AG10803 (cell line): ENCODE data around the gene HUS1B.
A peak's percentile ranks its signal among the peaks of the same experiment; 100 is the strongest.

ENCODE experiments used
- DNase-seq: peaks from one replicate; pipeline ENCODE4 v3.0.0; 2010; ENCODE audit warnings: low read depth
- H3K4me3 ChIP-seq: 2 replicates; pipeline ENCODE4 v1.5.1; 2011; ENCODE audit warnings: mild to moderate bottlenecking, low read length, control low read depth
- TF ChIP-seq, protein P1 (sequence below): conservative IDR thresholded peaks from 2 replicates; pipeline ENCODE4 v1.5.1; 2011; ENCODE audit warnings: mild to moderate bottlenecking, low read length, control low read depth, inconsistent platforms

The HUS1B gene

DNA sequence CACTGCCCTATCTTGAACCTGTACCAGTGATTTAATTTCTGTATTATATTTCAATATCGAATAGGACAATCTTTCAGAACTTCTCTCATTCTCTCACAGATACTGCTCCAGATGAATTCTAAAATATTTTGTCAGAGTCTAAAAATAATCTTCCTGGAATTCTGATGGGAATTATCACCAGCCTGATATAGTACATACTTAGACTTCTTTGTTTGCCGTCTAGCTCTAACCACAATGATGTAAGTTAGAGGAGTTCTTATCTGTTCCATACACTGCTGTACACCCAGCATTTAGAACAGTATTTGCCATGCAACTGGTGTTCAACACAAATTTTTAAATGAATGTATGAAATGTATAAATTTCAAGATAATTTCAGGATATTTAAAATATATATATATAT, 1.3 kb upstream of the HUS1B start:
- no peak overlapping the region for H3K4me3 ChIP-seq
- DNase-seq: peak; percentile 61
- TF ChIP-seq, protein P1, sequence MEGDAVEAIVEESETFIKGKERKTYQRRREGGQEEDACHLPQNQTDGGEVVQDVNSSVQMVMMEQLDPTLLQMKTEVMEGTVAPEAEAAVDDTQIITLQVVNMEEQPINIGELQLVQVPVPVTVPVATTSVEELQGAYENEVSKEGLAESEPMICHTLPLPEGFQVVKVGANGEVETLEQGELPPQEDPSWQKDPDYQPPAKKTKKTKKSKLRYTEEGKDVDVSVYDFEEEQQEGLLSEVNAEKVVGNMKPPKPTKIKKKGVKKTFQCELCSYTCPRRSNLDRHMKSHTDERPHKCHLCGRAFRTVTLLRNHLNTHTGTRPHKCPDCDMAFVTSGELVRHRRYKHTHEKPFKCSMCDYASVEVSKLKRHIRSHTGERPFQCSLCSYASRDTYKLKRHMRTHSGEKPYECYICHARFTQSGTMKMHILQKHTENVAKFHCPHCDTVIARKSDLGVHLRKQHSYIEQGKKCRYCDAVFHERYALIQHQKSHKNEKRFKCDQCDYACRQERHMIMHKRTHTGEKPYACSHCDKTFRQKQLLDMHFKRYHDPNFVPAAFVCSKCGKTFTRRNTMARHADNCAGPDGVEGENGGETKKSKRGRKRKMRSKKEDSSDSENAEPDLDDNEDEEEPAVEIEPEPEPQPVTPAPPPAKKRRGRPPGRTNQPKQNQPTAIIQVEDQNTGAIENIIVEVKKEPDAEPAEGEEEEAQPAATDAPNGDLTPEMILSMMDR: no peak

DNA sequence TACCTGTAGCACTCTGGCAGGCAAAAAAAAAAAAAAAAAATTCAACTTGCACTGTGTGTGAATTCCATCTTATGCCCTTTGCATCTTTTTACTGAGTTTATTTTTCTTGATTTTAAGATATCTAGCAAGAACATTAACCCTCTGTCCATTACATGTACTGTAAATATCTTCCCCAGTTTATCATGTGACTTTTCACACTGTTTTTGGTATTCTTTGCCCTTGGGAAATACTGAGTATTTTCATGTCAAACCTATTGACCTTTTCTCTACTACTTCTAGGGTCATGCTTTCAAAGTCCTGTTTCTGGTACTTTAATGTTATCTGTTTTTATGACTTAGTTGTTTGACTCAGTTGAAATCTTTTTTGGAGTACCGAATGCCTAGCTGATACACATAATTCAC, 843 bp upstream of the HUS1B start:
- DNase-seq: no peak
- TF ChIP-seq, protein P1: no peak

DNA sequence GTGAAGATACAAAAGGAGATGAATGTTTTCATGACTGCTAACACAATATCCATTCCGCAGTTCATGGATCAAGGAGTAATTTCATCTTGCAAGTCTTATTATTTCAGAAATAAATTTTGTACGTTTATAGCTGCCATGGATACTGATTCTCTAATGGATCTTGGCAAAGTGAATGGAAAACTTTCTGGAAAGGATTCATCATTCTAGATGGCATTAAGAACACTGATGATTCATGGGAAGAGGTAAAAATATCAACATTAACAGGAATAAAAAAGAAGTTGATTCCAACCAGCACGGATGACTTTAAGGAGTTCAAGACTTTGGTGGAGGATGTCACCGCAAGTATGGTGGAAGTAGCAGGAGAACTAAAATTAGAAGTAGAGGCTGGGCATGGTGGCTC, 2.8 kb downstream of the HUS1B start:
- no peak for DNase-seq
- TF ChIP-seq, protein P1: no peak

More for the DNA sequence above, 843 bp upstream of the HUS1B start:
- H3K4me3 ChIP-seq: no peak overlapping the region

DNA sequence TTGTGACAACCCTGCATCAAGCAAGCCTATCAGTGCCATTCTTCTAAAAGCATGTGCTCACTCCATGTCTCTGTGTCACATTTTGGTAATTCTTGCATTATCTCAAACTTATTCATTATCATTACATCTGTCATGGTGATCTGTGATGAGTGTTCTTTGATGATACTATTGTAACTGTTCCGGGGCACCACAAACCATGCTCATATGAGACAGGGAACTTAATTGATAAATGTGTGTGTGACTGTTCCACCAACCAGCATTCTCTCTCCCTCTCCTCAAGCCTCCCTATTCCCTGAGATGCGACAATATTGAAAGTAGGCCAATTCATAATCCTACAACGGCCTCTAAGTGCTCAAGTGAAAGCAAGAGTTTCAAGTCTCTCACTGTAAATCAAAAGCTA, 4.0 kb downstream of the HUS1B start:
- DNase-seq: no peak
- TF ChIP-seq, protein P1: no peak
- no peak overlapping the region for H3K4me3 ChIP-seq

More for the DNA sequence above, 2.8 kb downstream of the HUS1B start:
- H3K4me3 ChIP-seq: no peak overlapping the region

DNA sequence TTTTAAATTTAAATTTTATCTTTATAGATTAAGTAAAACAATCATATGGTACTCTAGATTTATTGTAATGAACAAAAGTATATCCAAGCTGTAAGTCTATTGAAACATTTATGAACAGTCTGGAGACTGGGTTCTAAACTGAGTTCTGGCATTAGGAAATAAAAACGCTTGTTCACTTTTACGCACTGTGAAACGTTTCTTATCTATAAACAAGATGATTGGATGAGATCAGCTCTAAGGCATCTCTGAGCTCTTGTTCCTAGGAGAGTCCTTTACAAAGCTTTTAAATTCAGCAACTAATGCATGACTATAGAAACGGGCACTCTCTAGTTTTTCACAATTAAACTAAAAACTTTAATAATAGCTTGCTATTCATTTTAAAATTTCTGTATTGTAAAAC, 6.8 kb downstream of the HUS1B start:
- H3K4me3 ChIP-seq: no peak overlapping the region
- TF ChIP-seq, protein P1: no peak

DNA sequence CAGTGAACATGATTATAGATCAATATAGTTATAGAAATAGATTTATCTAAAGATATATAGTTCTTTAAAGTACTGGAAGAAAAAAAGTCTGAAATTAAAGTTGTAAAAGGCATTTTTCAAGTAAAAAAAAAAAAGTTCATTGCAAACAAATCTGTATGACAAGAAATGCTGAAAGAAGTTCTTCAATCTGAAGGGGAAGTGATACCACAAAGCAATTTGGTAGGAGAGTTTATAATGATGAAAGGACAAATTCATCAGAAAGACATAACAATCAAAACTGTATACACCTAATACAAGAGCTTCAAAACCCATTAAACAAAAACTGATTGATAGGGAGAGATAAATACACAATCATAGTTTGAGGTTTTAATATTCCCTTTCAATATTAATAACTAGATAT, 14.1 kb downstream of the HUS1B start:
- DNase-seq: no peak
- H3K4me3 ChIP-seq: no peak overlapping the region
- TF ChIP-seq, protein P1: no peak

More for the DNA sequence above, 6.8 kb downstream of the HUS1B start:
- DNase-seq: no peak

DNA sequence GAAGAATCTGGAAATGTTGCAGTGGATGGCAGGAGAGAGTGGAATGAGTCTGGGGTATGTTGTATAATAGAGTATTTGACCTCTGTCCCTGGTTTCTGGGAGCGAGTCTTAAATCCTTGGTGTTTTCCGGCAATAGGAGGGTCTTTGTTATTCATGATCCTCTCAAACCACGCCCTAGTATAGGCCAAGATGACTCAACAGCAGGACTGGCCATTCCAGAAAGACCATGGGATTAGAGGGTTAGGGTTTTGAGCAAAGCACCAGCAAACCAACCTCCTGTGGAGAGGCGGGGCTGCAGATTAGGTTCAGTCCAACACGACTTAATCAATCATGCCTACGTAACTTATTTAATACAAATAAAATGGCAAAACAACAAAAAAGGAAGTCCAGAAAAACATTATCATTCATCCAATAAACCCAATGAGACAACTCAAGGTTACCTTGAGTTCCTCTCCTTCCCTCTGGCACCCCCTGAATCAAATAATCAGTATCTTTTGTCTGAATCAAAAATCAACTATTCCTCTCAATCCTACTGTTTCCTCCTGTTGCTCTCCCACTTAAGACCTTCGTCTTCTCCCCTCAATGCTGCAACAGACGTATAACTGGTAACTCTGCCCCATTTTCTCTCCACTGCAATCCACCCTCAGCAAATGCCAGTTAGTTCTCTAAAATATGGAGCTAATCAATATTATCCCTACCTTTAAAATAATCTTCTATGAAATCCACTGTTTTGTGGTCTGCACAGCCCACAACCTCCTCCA, 15.5 kb downstream of the HUS1B start:
- no peak overlapping the region for H3K4me3 ChIP-seq
- no peak for DNase-seq
- TF ChIP-seq, protein P1: no peak
